ENCODE measurements around the gene RGL4. TPM values are rescaled to one million over a fixed set of nuclear protein-coding genes. Genes with fewer than 3 reads are reported as not detected.
A peak's percentile ranks its signal among the peaks of the same experiment; 100 is the strongest.
"Not testable (repeated sequence)": the region's sequence is repeated elsewhere in the genome, so short reads cannot be mapped to it uniquely, and the experiment has no call there.

RGL4 gene
- total RNA-seq, 1 donor from 2014 or later: 3.1 TPM

DNA sequence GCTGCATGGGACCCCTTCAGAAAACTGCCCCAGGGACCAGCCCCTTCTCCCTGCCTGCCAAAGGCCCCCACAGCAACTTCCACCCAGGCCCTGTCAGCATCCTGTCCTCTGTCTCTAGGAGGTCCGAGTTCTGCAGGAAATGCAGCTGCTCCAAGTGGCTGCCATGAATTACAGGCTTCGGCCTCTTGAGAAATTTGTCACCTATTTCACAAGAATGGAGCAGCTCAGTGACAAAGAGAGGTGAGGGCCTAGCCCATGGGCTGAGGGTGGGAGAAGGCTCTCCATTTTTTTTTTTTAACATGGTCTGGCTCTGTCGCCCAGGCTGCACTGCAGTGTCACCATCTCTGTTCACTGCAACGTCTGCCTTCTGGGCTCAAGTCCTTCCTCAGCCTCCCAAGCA is 7.3 kb downstream of the RGL4 start:
- DNase-seq (ENCODE audit: low spot score): no peak

DNA sequence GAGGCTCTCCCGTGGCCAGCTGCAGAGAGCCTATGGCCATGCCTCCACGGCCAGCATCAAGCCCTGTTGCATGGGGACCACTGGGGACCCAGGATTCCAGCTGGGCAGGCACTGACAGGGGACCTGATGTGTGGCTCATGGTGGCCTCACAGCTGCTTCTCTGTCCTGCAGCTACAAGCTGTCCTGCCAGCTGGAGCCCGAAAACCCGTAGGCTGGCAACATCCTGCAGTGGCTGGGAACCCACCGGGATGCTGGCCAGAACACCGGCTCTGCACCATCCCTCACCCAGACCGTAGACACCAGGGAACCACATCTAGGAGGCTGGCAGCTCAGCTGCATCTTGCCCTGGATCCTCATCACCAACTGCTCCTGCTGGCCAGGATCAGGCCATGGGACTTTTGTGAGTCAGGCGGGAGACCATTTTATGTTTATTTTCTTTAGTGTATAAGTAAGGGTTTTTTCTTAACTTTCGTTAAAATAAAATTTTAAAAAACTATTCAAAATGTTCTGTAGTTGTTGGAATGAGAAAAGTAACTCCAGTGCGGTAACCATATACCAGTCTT is 7.9 kb downstream of the RGL4 start:
- DNase-seq (ENCODE audit: low spot score): no peak

DNA sequence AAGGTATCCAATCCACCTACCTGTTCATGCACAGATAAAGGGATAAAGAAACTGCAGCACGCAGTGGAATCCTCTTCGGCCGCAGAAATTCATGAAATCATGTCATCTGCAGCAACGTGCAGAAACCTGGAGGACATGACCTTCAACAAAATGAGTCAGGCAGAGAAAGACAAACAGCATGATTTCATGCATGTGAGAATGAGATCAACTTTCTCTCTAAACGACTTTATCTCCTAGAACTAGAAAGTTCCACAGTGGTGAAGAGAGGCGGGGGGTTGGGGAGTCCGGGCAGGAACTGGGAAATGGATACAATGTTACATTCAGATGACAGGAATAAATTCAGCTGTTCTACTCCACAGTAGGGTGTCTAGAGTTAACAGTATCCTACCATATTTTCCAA is 9.9 kb downstream of the RGL4 start:
- no peak for DNase-seq (ENCODE audit: low spot score)

DNA sequence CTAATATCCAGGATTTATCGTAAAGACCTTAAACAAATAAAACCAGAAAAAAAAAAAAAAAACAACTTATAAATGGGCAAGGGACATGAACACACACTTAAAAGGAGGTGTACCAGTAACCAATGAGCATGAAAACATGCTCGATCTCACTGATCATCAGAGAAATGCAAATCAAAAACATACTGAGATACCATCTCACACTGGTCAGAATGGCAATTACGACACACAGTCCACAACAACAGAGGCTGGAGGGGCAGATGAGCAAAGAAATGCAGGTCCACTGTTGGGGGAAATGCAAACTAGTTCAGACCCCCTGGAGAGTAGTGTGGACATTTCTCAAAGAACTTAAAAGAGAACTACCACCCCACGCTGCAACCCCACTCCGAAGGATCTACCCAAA is 13.2 kb downstream of the RGL4 start:
- no peak for DNase-seq (ENCODE audit: low spot score)

DNA sequence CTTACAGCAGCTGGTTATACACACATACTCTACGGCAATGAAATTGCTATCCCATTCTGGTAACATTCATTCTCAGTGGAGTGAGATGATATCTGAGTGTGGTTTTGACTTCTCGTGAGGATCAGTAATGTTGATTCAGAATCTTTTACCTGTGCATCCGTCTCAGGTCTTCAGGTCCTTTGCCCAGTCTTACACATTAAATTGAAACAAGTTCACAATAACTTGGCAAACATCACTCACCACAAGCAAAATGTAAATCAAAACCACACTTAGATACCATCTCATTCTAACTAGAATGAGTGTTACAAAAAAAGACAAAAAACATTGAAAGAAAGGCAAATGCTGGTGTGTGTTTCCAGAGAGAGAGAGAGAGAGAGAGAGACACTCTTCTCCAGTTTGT is 14.0 kb downstream of the RGL4 start:
- no peak for DNase-seq (ENCODE audit: low spot score)

DNA sequence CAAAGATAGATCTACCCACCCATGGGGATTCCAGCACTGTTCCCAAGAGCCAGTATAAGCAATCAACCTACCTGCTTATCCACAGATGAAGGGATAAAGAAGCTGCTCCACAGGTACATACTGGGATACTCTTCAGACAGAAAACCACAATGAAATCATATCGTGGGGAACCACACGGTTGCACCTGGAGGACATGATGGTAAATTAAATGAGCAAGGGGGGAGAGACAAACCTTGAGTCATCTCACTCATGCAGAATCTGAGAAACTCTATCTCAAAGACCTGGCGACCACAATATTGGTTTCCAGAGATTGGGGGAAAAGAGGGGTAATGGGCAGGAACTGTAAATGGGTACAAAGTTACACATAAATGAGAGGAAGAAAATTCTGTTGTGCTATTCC is 14.5 kb downstream of the RGL4 start:
- DNase-seq (ENCODE audit: low spot score): no peak

DNA sequence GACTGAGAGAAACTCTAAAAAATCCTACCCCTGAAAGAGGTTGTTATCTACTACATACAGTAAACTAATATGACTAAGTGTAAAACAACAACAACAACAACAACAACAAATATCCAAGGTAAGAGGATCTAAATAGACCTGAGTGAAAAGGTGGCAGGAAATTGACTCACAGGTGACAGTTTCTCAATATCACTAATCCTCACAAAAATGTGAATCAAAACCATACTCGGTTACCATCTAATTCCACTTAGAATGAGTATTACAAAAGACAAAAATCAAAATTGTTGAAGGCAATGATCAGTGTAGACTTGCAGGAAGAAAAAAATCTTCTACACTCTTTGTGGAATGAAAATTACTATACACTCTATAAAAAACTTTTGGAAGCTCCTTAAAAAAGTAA is 17.5 kb downstream of the RGL4 start:
- no peak for DNase-seq (ENCODE audit: low spot score)

DNA sequence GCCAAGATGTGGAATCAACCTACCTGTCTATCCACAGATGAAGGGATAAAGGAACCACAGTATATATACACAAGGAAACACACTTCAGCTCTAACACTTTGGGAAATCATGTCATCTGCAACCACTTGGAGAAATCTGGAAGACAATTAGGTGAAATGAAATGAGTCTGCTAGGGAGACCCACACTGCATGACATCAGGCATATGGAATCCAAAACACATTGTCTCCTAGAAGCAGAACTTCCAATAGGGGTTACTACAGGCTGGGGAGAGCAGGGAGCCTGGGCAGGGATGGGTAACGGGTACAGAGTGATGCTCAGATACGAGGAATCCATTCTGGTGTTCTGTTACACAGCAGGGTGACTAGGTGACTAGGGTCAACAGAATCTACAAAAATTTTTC is 18.3 kb downstream of the RGL4 start:
- no peak for DNase-seq (ENCODE audit: low spot score)

DNA sequence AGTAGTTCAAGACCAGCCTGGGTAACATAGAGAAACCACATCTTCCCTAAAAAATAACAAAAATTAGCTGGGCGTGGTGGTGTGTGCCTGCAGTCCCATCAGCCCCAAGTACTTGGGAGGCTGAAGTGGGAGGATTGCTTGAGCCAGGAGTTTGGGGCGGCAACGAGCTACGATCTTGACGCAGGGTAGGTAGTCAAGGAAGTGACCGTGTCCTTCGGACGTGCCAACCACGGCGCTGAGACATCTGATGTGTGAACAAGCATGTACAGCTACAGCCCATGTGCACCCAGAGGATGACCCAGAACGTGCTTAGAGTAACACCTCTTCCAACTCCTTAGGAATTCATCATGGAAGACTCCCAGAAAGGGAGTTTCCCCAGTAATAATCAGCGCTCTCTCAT is 21.4 kb downstream of the RGL4 start:
- DNase-seq (ENCODE audit: low spot score): no peak

DNA sequence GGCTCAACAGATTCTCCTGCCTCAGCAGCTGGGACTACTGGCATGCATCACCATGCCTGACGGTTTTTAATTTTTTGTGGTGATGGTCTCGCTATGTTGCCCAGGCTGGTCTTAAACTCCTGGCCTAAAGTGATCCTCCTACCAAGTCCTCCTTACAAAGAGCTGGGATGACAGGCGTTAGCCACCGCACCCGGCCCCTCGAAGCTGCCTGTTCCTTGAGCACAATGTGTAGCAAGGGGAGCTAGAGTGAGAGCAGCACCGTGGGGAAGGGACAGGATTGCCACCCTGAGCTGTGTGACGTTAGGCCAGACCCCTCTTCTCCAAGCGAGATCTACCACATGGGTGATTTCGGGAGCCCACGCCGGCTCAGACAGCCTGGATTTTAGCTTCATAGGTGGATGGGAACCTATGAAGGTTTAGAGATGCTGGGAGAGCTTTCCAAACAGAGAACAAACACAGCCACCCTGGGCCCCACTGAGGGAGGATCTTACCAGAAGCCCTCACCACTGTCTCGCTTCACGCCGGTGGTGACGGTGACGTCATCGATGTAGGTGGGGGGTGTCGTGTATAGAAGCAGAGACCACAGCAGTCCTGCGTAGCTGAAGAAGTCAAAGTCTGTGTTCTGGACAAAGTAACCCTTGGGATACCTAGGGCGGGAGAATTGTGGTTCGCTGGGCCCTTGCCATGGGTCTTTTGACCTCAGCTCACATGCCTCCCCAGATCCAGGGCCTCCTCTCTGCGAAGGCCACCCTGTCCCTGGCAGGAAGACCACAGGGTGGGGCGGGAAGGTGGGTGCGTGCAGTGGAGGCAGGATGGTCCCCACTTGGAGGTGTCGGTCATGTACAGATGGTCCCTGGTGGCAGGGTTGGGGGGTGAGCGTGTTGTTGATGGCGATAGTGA is 23.1 kb downstream of the RGL4 start:
- no peak for DNase-seq (ENCODE audit: low spot score)

DNA sequence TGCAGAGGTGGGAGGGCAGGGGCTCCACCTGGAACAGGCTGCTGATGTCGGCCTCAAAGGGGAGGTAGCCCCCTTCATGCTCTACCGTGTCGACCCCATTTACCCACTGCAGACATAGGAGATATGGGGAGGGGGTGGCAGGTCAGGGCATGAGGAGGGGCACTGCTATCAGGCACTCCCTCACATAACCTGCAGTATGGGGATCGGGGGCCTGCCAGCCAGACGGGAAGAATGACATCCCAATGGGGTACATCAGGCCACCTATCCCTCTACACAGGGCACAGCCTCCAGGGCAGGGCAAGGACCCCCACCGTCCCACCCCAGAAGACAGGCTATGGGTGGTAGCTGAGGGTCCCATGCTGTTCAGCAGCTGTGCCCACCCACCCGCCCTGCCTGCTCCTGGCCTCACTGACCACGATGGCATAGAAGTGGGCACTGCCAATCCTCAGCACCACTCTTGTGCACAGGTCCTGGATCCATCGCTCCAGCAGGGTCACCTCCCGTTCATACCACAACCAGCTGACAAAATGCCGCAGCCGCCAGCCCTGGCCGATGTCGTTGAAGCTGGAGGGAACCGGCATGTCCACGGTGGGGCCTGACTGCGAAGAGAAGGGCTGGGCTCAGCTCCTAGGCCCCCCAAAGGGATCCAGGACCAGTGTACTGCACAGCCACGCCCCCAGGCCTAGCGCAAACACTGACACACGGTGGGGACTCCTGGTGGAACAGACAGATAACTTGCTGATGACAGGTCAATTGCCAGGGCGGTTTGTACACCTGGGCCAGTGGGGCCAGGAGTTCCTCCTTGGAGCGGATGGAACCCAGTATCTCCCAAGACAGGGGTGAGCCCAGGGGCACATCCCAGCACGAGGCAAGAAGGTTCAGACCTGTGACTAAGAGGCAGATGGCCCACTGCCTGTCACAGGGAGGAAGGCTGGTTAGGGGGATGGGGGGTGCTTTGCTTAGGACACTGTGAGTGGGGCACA is 24.1 kb downstream of the RGL4 start:
- no peak for DNase-seq (ENCODE audit: low spot score)

DNA sequence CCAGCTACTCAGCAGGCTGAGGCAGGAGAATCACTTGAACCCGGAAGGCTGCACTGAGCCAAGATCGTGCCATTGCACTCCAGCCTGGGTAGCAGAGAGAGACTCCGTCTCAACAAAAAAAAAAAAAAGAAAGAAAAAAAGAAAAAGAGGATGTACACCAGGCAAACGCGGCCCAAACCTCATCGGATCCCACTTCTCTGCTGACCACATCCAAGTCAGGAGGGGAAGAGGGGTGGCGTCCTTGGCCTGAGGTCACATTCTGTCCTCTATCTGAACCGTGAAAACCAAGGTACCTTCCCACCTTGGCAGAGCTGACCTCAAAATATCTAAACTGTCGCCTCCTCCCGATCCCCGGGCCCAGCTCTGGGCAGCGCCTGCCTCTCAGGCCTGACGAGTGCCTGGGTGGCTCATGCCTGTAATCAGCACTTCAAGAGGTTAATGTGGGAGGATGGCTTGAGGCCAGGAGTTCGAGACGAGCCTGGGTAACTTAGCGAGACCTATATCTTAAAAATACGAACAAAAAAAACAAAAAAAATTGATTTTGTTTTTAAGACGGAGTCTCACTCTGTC is 25.1 kb downstream of the RGL4 start:
- DNase-seq (ENCODE audit: low spot score): no peak

DNA sequence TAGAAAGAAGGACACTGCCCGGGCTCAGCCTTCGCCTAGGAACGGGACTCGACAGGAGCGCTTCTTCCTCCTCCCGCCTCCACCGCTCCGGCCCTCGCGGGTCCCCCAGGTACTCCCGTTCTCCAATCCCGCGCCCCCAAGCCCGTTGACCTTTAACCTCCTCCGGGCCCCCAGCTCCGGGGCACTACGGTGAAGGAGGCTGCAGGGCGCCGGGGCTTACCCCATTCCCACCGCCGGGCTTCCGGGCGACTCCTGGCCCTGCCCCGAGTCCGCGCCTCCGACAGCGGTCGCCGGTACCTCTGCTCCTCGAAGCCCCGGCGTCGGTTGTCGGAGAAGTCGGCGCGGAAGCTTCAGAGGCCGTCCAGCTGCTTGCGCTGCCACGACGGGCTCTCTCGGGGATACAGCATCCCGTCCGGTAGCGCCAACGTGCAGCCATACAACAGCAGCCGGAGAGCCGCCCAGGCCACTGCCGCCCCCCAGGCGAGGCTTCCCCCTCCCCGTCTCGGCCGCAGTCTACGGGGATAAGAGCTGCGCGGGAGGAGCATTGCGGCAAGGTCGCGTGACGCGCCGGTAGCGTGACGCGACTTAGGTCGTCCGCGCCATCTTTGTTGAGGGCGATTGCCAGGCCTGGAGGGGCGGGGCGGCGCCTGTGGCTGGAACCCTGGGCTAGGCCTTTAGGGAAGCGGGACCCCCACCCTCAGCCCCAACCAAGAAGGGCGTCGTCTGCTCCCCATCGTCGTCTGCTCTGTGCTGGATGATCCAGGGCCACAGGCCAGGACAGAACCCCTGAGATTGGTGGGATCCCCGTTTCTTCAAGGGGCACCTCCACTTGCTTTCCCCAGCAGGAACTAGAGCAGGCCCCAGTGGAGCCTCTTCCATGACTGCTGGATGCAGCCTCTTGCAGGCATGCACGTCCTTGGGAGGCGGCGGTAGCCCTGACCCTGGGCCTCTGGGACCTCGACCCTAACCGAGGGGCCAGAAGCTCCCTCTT is 26.3 kb downstream of the RGL4 start:
- DNase-seq (ENCODE audit: low spot score): peak; percentile 89

DNA sequence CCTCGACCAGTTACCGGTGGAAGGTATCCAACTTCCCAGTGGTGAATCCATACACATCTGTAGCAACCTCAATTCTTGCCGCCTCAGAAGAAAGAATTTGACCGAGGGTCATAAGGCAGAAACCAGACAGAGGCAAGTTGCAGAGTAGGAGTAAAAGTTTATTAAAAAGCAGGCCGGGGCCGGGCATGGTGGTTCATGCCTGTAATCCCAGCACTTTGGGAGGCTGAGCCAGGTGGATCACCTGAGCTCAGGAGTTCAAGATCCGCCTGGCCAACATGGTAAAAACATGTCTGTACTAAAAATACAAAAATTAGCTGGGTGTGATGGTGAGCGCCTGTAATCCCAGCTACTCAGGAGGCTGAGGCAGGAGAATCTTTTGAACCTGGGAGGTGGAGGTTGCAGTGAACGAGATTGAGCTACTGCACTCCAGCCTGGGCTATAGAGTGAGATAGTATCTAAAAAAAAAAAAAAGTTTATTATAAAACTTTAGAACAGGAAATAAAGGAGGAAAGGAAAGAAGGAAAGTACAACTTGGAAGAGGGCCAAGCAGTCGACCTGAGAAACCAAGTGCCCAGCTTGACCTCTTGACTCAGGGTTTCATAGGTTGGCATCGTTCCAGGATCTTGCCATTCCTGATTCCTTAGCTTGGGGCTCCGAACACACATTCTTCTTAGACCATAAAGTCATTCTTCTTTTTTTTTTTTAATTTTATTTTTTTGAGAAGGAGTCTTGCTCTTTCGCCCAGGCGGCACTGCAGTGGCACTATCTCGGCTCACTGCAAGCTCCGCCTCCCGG is 27.8 kb downstream of the RGL4 start:
- DNase-seq (ENCODE audit: low spot score): no peak

DNA sequence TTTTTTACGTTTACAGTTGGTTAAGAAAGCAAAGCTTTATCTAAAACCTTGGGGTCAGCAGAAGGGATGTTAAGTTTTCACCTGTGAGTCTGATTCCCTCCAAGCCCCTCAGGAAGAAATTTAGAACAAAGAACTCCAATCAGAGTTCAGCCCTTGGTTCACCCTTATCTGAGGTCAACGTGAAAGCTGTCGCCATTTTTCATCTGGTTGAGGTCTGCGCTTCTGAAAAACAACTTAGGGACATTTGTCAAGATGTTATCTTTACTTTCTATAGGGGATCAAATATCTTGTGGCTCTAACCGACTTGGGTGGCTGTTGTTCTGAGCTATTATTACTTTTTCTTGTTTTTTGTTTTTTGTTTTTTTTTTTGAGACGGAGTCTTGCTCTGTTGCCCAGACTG is 30.0 kb downstream of the RGL4 start:
- DNase-seq (ENCODE audit: low spot score): no peak

DNA sequence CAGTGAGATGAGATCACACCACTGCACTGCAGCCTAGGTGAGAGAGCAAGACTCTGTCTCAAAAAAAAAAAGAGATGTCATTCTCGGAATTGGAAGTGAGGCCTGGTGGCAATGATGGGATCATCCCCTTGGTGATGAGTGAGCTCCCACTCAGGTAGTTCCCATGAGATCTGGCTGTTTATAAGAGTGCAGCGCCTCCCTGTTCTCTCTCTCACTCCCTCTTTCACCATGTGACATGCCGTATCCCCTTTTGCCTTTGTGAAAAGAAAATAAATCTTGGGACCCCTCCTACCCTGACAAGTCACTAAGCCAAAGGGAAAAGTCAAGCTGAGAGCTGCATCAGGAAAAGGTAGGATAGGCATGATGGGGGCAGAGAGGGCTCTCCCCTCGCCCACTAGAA is 31.3 kb downstream of the RGL4 start:
- DNase-seq (ENCODE audit: low spot score): no peak

DNA sequence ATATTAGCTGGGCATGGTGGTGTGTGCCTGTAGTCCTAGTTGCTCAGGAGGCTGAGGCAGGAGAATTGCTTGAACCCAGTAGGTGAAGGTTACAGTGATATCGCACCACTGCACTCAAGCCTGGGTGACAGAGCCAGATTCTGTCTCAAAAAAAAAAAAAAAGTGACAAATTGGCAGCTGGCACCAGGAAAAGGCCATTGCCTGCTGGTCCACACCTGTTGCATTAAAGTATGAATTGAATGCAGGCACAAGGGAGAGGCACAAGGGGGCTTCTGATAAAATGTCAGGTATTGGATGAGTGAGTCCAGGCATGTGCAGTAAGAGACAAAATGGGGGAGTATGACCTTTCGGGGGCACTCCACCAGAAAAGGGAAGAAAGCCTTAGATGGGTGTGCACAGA is 31.9 kb downstream of the RGL4 start:
- no peak for DNase-seq (ENCODE audit: low spot score)

DNA sequence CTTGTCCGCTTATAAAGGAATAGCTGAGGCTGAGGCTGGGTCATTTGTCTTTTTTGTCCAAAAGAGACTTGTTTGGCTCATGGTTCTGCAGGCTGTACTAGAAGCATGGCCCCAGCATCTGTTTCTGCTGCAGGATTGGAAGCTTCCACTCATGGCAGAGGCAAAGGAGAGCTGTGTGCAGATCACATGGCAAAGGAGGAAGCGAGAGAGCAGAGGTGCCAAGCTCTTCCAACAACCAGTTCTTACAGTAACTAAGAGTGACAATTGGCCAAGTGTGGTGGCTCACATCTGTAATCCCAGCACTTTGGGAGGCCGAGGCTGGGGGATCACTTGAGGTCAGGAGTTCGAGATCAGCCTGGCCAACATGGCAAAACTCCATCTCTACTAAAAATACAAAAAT is 37.3 kb downstream of the RGL4 start:
- DNase-seq (ENCODE audit: low spot score): not testable (repeated sequence)

DNA sequence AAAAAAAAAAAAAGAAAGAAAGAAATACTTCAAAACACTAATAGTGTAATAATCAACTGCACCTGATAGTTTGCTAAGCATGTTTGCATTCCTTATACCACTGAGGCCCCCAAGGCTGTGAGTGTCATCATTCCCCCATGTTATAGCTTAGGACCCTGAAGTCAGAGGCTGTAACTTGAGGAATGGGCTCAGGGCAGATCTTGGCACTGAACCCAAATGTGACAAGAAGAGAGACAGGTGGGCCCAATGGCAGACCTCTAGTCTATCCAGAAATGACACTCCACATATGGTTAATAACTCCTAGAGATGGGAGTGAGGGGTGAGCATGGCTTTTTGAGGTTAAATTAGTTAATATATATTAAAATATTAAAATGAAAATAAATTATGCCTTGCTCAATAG is 46.9 kb downstream of the RGL4 start:
- DNase-seq (ENCODE audit: low spot score): no peak

All from umbilical cord (tissue), 2 donors.